ENCODE results near the gene MACO1.

MACO1 gene

GRCh38 chr1:25524568-25525360 is 94.1 kb downstream of the MACO1 start:
- no peak for DNase-seq (ENCODE audit: low spot score)

GRCh38 chr1:25525361-25525688 is 94.6 kb downstream of the MACO1 start:
- no peak for DNase-seq (ENCODE audit: low spot score)

GRCh38 chr1:25526753-25527152 is 96.1 kb downstream of the MACO1 start:
- no peak for DNase-seq (ENCODE audit: low spot score)

GRCh38 chr1:25527226-25527846 is 96.6 kb downstream of the MACO1 start:
- no peak for DNase-seq (ENCODE audit: low spot score)

- no peak for DNase-seq (ENCODE audit: low spot score)
Measured at GRCh38 chr1:25527946-25528595, 97.4 kb downstream of the MACO1 start.

- no peak for DNase-seq (ENCODE audit: low spot score)
Measured at GRCh38 chr1:25528881-25529517, 98.3 kb downstream of the MACO1 start.

- no peak for DNase-seq (ENCODE audit: low spot score)
Measured at GRCh38 chr1:25529518-25530185, 99.0 kb downstream of the MACO1 start.

GRCh38 chr1:25530186-25531081 is 99.7 kb downstream of the MACO1 start:
- DNase-seq (ENCODE audit: low spot score) = no peak

GRCh38 chr1:25531082-25531461 is 100.4 kb downstream of the MACO1 start:
- DNase-seq (ENCODE audit: low spot score) = no peak

GRCh38 chr1:25532970-25533369 is 102.3 kb downstream of the MACO1 start:
- no peak for DNase-seq (ENCODE audit: low spot score)

- DNase-seq (ENCODE audit: low spot score) = no peak
Measured at GRCh38 chr1:25533775-25534409, 103.2 kb downstream of the MACO1 start.

GRCh38 chr1:25534410-25534788 is 103.7 kb downstream of the MACO1 start:
- DNase-seq (ENCODE audit: low spot score) = no peak

GRCh38 chr1:25536124-25536523 is 105.4 kb downstream of the MACO1 start:
- no peak for DNase-seq (ENCODE audit: low spot score)

- DNase-seq (ENCODE audit: low spot score) = no peak
Measured at GRCh38 chr1:25537153-25537831, 106.6 kb downstream of the MACO1 start.

GRCh38 chr1:25538191-25538767 is 107.6 kb downstream of the MACO1 start:
- DNase-seq (ENCODE audit: low spot score) = no peak

GRCh38 chr1:25540750-25541342 is 110.1 kb downstream of the MACO1 start:
- DNase-seq (ENCODE audit: low spot score) = no peak

GRCh38 chr1:25541425-25541824 is 110.7 kb downstream of the MACO1 start:
- DNase-seq (ENCODE audit: low spot score) = no peak

- DNase-seq (ENCODE audit: low spot score) = no peak
Measured at GRCh38 chr1:25541889-25542658, 111.4 kb downstream of the MACO1 start.

GRCh38 chr1:25543005-25543424 is 112.3 kb downstream of the MACO1 start:
- no peak for DNase-seq (ENCODE audit: low spot score)

Data from AG20443 (cell line).